RWPE2 (cell line): ENCODE measurements around the gene CCNG2.

Experiments used
- ATAC-seq: fragments of 200-7000 bp; cut with Tn5 transposase; 3 replicates; pipeline ENCODE4 v1.9.1; 2021; ENCODE audit warnings: low read depth
- DNase-seq: peaks from one replicate; pipeline ENCODE4 v3.0.0-alpha.2; 2020; ENCODE audit warnings: low spot score
- H3K27ac ChIP-seq: fragments of 450-650 bp; 2 replicates; pipeline ENCODE4 v1.5.1; 2017; ENCODE audit warnings: mild to moderate bottlenecking; ENCODE audit not compliant: poor library complexity, severe bottlenecking
- H3K27me3 ChIP-seq: fragments of 250-450 bp; sonication (Bioruptor Pico); 2 replicates; pipeline ENCODE4 v1.5.1; 2021; ENCODE audit warnings: mild to moderate bottlenecking, moderate library complexity; ENCODE audit not compliant: insufficient read depth, poor library complexity, severe bottlenecking
- H3K36me3 ChIP-seq: fragments of 250-450 bp; sonication (Bioruptor Pico); 2 replicates; pipeline ENCODE4 v1.5.1; 2020; ENCODE audit warnings: low read depth, mild to moderate bottlenecking, moderate library complexity
- H3K4me1 ChIP-seq: fragments of 250-450 bp; sonication (Bioruptor Pico); 2 replicates; pipeline ENCODE4 v1.5.1; 2021; ENCODE audit warnings: mild to moderate bottlenecking, moderate library complexity; ENCODE audit not compliant: insufficient read depth, poor library complexity, severe bottlenecking
- H3K4me3 ChIP-seq: fragments of 250-450 bp; sonication (Bioruptor Pico); 2 replicates; pipeline ENCODE4 v1.5.1; 2021; ENCODE audit warnings: mild to moderate bottlenecking, moderate library complexity; ENCODE audit not compliant: severe bottlenecking
- H3K9me3 ChIP-seq: fragments of 250-450 bp; sonication (Bioruptor Pico); 2 replicates; pipeline ENCODE4 v1.5.1; 2021; ENCODE audit warnings: mild to moderate bottlenecking, moderate library complexity; ENCODE audit not compliant: severe bottlenecking
- CTCF ChIP-seq: fragments of 450-650 bp; IDR thresholded peaks from one replicate; pipeline ENCODE4 v1.5.1; 2017; ENCODE audit warnings: mild to moderate bottlenecking, moderate library complexity; ENCODE audit not compliant: poor library complexity, severe bottlenecking

CCNG2 gene

GRCh38 chr4:77120886-77121508, 36.0 kb upstream of the CCNG2 start:
- Histone ChIP-seq H3K27me3 (no peaks in the 10 kb centered on the region), H3K4me1 (no peaks in the 10 kb centered on the region), H3K9me3 (no peaks in the 10 kb centered on the region), H3K4me3 (no peak overlapping the region), H3K27ac (no peak overlapping the region), H3K36me3 (no peaks in the 10 kb centered on the region)
- TF ChIP-seq CTCF, result no peak
- ATAC-seq, result no peak
- DNase-seq, result no peak

DNA sequence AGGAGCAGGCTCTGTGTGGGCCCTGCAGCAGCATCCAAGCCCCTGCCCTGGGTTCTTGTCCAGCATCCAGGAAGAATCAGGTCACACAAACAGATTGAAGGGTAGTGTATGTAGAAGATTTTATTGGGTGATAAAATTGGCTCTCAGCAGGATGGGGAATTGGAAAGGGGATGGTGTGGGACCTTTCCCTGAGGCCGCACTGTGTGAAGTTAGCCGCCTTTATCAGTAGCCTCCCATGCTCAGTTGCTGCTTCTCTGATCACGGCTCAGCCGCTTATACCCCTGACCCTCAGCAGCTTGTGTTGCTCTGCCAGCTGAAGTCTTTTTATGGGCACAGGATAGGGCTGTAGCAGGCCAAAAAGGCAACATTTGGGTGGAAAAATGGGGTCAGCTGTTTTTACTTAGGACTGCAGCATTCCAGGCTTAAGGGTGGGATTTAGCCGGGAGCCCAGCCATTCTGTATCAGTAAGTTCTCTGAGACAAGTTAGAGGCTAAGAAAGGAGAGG, 35.2 kb upstream of the CCNG2 start:
- no peak for TF ChIP-seq CTCF
- H3K4me1 ChIP-seq, result no peaks in the 10 kb centered on the region

GRCh38 chr4:77122656-77123055, 34.4 kb upstream of the CCNG2 start:
- no peaks in the 10 kb centered on the region for H3K4me1 ChIP-seq
- H3K27me3 ChIP-seq, result no peaks in the 10 kb centered on the region
- H3K36me3 ChIP-seq, result no peaks in the 10 kb centered on the region
- no peak overlapping the region for H3K4me3 ChIP-seq
- DNase-seq, result no peak
- TF ChIP-seq CTCF, result no peak
- ATAC-seq, result no peak
- H3K27ac ChIP-seq, result no peak overlapping the region
- no peaks in the 10 kb centered on the region for H3K9me3 ChIP-seq

More for the DNA sequence above, 35.2 kb upstream of the CCNG2 start:
- Histone ChIP-seq H3K36me3 (no peaks in the 10 kb centered on the region), H3K27ac (no peak overlapping the region), H3K9me3 (no peaks in the 10 kb centered on the region), H3K27me3 (no peaks in the 10 kb centered on the region), H3K4me3 (no peak overlapping the region)
- DNase-seq (no peak), ATAC-seq (no peak)

- no peaks in the 10 kb centered on the region for H3K27me3 ChIP-seq
- TF ChIP-seq CTCF, result no peak
- no peaks in the 10 kb centered on the region for H3K4me1 ChIP-seq
- H3K9me3 ChIP-seq, result no peaks in the 10 kb centered on the region
- no peak for ATAC-seq
- H3K4me3 ChIP-seq, result no peak overlapping the region
- no peak overlapping the region for H3K27ac ChIP-seq
- no peaks in the 10 kb centered on the region for H3K36me3 ChIP-seq
- no peak for DNase-seq
Observed at GRCh38 chr4:77123411-77123810, 33.6 kb upstream of the CCNG2 start.

DNA sequence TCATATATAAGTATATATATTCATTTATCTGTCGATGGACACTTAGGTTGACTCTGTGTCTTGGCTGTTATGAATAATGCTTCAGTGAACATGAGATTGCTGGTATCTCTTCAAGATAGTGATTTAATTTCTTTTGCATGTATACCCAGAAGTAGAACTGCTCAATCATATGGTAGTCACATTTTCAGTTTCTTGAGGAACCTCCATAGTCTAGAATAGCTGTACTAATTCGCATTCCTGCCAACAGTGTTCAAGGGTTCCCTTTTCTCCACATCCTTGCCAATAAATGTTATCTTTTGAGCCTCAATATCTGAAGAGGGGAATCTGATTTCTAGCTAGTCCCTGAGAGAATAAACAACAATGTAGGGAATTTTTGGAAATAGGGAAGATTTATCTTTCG, 32.4 kb upstream of the CCNG2 start:
- H3K27me3 ChIP-seq, result no peaks in the 10 kb centered on the region
- H3K27ac ChIP-seq, result no peak overlapping the region
- H3K36me3 ChIP-seq, result no peaks in the 10 kb centered on the region
- H3K9me3 ChIP-seq, result no peaks in the 10 kb centered on the region
- ATAC-seq, result no peak
- H3K4me3 ChIP-seq, result no peak overlapping the region
- H3K4me1 ChIP-seq, result no peaks in the 10 kb centered on the region
- no peak for TF ChIP-seq CTCF
- DNase-seq, result no peak
